HS-27A (cell line): ENCODE measurements around the gene PRDX4.
"Not testable (repeated sequence)": the region's sequence is repeated elsewhere in the genome, so short reads cannot be mapped to it uniquely, and the experiment has no call there.

Experiments
- DNase-seq: peaks from one replicate; pipeline ENCODE4 v3.0.0-alpha.2; 2012; ENCODE audit warnings: low read depth, missing footprints

PRDX4 gene

GRCh38 chrX:23673108-23673507 lies 5.8 kb downstream of the PRDX4 start:
- DNase-seq = no peak

GRCh38 chrX:23676486-23676885 lies 9.2 kb downstream of the PRDX4 start:
- DNase-seq = not testable (repeated sequence)

- DNase-seq = no peak
Observed at GRCh38 chrX:23692166-23692565, 24.9 kb downstream of the PRDX4 start.

GRCh38 chrX:23694606-23695005 lies 27.3 kb downstream of the PRDX4 start:
- no peak for DNase-seq

- DNase-seq = no peak
Observed at GRCh38 chrX:23699636-23700194, 32.4 kb downstream of the PRDX4 start.

- DNase-seq = no peak
Observed at GRCh38 chrX:23704673-23705206, 37.4 kb downstream of the PRDX4 start.

- DNase-seq = no peak
Observed at GRCh38 chrX:23705235-23705634, 37.9 kb downstream of the PRDX4 start.

- DNase-seq = no peak
Observed at GRCh38 chrX:23720117-23720677, 52.9 kb downstream of the PRDX4 start.

GRCh38 chrX:23726191-23726590 lies 58.9 kb downstream of the PRDX4 start:
- no peak for DNase-seq

- no peak for DNase-seq
Observed at GRCh38 chrX:23727206-23727605, 59.9 kb downstream of the PRDX4 start.

- no peak for DNase-seq
Observed at GRCh38 chrX:23729214-23729613, 61.9 kb downstream of the PRDX4 start.

- no peak for DNase-seq
Observed at GRCh38 chrX:23731951-23732350, 64.7 kb downstream of the PRDX4 start.

- DNase-seq = no peak
Observed at GRCh38 chrX:23732704-23733103, 65.4 kb downstream of the PRDX4 start.
